AG10803 (cell line): ENCODE measurements around the gene TSPAN17.

Experiments used
- DNase-seq: peaks from one replicate; pipeline ENCODE4 v3.0.0; 2010; ENCODE audit warnings: low read depth
- H3K4me3 ChIP-seq: 2 replicates; pipeline ENCODE4 v1.5.1; 2011; ENCODE audit warnings: mild to moderate bottlenecking, low read length, control low read depth
- CTCF ChIP-seq: conservative IDR thresholded peaks from 2 replicates; pipeline ENCODE4 v1.5.1; 2011; ENCODE audit warnings: mild to moderate bottlenecking, low read length, control low read depth, inconsistent platforms

The TSPAN17 gene

GRCh38 chr5:176642675-176643490 is 4.4 kb upstream of the TSPAN17 start:
- no peak overlapping the region for H3K4me3 ChIP-seq
- no peak for TF ChIP-seq CTCF
- no peak for DNase-seq

GRCh38 chr5:176643491-176644219 is 3.6 kb upstream of the TSPAN17 start:
- no peak for DNase-seq
- no peak overlapping the region for H3K4me3 ChIP-seq
- no peak for TF ChIP-seq CTCF

GRCh38 chr5:176644294-176644693 is 3.0 kb upstream of the TSPAN17 start:
- H3K4me3 ChIP-seq: no peak overlapping the region
- DNase-seq: no peak
- no peak for TF ChIP-seq CTCF

- DNase-seq: no peak
- no peak for TF ChIP-seq CTCF
- H3K4me3 ChIP-seq: no peak overlapping the region
Measured at GRCh38 chr5:176644878-176645670, 2.2 kb upstream of the TSPAN17 start.

GRCh38 chr5:176646049-176646706 is 1.1 kb upstream of the TSPAN17 start:
- no peak for TF ChIP-seq CTCF
- H3K4me3 ChIP-seq: no peak overlapping the region
- no peak for DNase-seq

GRCh38 chr5:176646707-176647029 is 616 bp upstream of the TSPAN17 start:
- no peak for TF ChIP-seq CTCF
- DNase-seq: no peak
- H3K4me3 ChIP-seq: peak overlapping the region; percentile 57
